H1 (cell line): ENCODE measurements around the gene SMYD3. TPM values are rescaled to one million over a fixed set of nuclear protein-coding genes. Genes with fewer than 3 reads are reported as not detected.

Source experiments
- CTCF ChIA-PET: fragments of 300-600 bp; sonication (Branson Sonifier 250); formaldehyde crosslinking; loops from one replicate; lab custom pipeline; 2021; ENCODE audit not compliant: partially characterized antibody; lab: Charles Lee
- POLR2A ChIA-PET: fragments of 300-600 bp; sonication (Branson Sonifier 250); formaldehyde crosslinking; loops from one replicate; lab custom pipeline; 2021; ENCODE audit warnings: inconsistent platforms; ENCODE audit not compliant: partially characterized antibody; lab: Charles Lee
- DNase-seq, 2 experiments: peaks; one replicate each; pipeline versions ENCODE4 v3.0.0 to v3.0.0-alpha.2; 2010 to 2022; ENCODE audit warnings: low spot score in 2 of 2, low read depth in 1 of 2, mixed read lengths in 1 of 2
- FAIRE-seq: peaks from 2 replicates; lab custom pipeline; 2011; peaks lifted over from hg19 to GRCh38; lab: Jason Lieb, UNC
- H2AFZ ChIP-seq: 2 replicates; pipeline ENCODE4 v1.8.1; 2012; ENCODE audit warnings: low read length, inconsistent platforms
- H2AK5ac ChIP-seq: 2 replicates; pipeline ENCODE4 v1.6.1; 2013; ENCODE audit warnings: low read depth, low read length
- H2BK120ac ChIP-seq: replicated peaks from 2 replicates; pipeline ENCODE3; 2013; ENCODE audit warnings: low read depth, low read length, inconsistent platforms
- H2BK12ac ChIP-seq: 2 replicates; pipeline ENCODE4 v1.6.1; 2013; ENCODE audit warnings: low read depth, low read length
- H2BK15ac ChIP-seq: 2 replicates; pipeline ENCODE4 v1.6.1; 2013; ENCODE audit warnings: low read length
- H2BK20ac ChIP-seq: 2 replicates; pipeline ENCODE4 v1.6.1; 2013; ENCODE audit warnings: low read length
- H2BK5ac ChIP-seq: 2 replicates; pipeline ENCODE4 v1.6.1; 2013; ENCODE audit warnings: low read depth, low read length
- H3K14ac ChIP-seq: 2 replicates; pipeline ENCODE4 v1.6.1; 2013; ENCODE audit warnings: inconsistent platforms; ENCODE audit not compliant: insufficient read length
- H3K18ac ChIP-seq: 2 replicates; pipeline ENCODE4 v1.6.1; 2013; ENCODE audit warnings: low read length; ENCODE audit errors: extremely low read depth
- H3K23ac ChIP-seq: 2 replicates; pipeline ENCODE4 v1.6.1; 2013; ENCODE audit warnings: inconsistent platforms; ENCODE audit not compliant: insufficient read length
- H3K23me2 ChIP-seq: 2 replicates; pipeline ENCODE4 v1.6.1; 2013; ENCODE audit warnings: low read depth, low read length
- H3K27ac ChIP-seq: 2 replicates; pipeline ENCODE4 v1.6.1; 2011; ENCODE audit warnings: low read depth, low read length, inconsistent platforms
- H3K27me3 ChIP-seq, 4 experiments: replicated peaks in 1 of 4; 1 replicate in 1 of 4; 2 replicates in 3 of 4; pipeline versions ENCODE4 v1.6.1 to v1.8.1; 2011 to 2013; ENCODE audit warnings: low read length in 3 of 4, mild to moderate bottlenecking in 3 of 4, inconsistent platforms in 2 of 4, mixed read lengths in 2 of 4, moderate library complexity in 1 of 4; ENCODE audit not compliant: control insufficient read depth in 3 of 4, insufficient read depth in 3 of 4; ENCODE audit errors: extremely low read depth in 1 of 4
- H3K36me3 ChIP-seq, 4 experiments: 2 replicates each; pipeline versions ENCODE4 v1.6.1 to v1.8.1; 2011 to 2013; ENCODE audit warnings: mild to moderate bottlenecking in 4 of 4, low read length in 3 of 4, moderate library complexity in 2 of 4, control low read depth in 1 of 4, inconsistent platforms in 1 of 4; ENCODE audit not compliant: insufficient read depth in 4 of 4, control insufficient read depth in 2 of 4
- H3K4ac ChIP-seq: replicated peaks from 2 replicates; pipeline ENCODE3; 2013; ENCODE audit warnings: low read length, low read depth, mixed read lengths, inconsistent platforms; ENCODE audit not compliant: insufficient read length
- H3K4me1 ChIP-seq, 4 experiments: replicated peaks in 1 of 4; 1 replicate in 1 of 4; 2 replicates in 3 of 4; pipeline versions ENCODE4 v1.6.1 to v1.8.1; 2011 to 2013; ENCODE audit warnings: low read length in 3 of 4, inconsistent platforms in 2 of 4, mixed read lengths in 1 of 4; ENCODE audit not compliant: insufficient read depth in 4 of 4, control insufficient read depth in 3 of 4
- H3K4me2 ChIP-seq, 2 experiments: 2 replicates each; pipeline versions ENCODE4 v1.6.1 to v1.8.1; 2011 to 2013; ENCODE audit warnings: low read depth in 2 of 2, low read length in 2 of 2, control low read depth in 1 of 2, inconsistent platforms in 1 of 2, mild to moderate bottlenecking in 1 of 2; ENCODE audit not compliant: insufficient read depth in 1 of 2
- H3K4me3 ChIP-seq, 4 experiments: fragments of 200-600, 300-600 bp in 1 of 4; sonication (generic), shearing (Covaris generic), sonication (Bioruptor Twin) in 1 of 4; 2 replicates each; pipeline versions ENCODE4 v1.5.1 to v1.8.1; 2011 to 2016; ENCODE audit warnings: low read length in 4 of 4, low read depth in 3 of 4, control low read depth in 2 of 4, inconsistent platforms in 2 of 4, mild to moderate bottlenecking in 2 of 4, mixed read lengths in 1 of 4, moderate library complexity in 1 of 4; ENCODE audit not compliant: insufficient read depth in 2 of 4; ENCODE audit errors: extremely low read depth in 1 of 4
- H3K56ac ChIP-seq: replicated peaks from 2 replicates; pipeline ENCODE3; 2013; ENCODE audit warnings: low read depth, mild to moderate bottlenecking, mixed read lengths, low read length, inconsistent platforms; ENCODE audit not compliant: insufficient read length
- H3K79me1 ChIP-seq: 2 replicates; pipeline ENCODE4 v1.6.1; 2013; ENCODE audit warnings: low read depth, low read length, control low read depth
- H3K79me2 ChIP-seq, 2 experiments: 2 replicates each; pipeline versions ENCODE4 v1.6.1 to v1.8.1; 2012 to 2013; ENCODE audit warnings: low read length in 2 of 2, mild to moderate bottlenecking in 2 of 2, inconsistent platforms in 1 of 2; ENCODE audit not compliant: insufficient read depth in 2 of 2, control insufficient read depth in 1 of 2
- H3K9ac ChIP-seq, 4 experiments: replicated peaks in 1 of 4; 1 replicate in 1 of 4; 2 replicates in 3 of 4; pipeline versions ENCODE4 v1.6.1 to v1.8.1; 2011 to 2013; ENCODE audit warnings: low read depth in 3 of 4, low read length in 3 of 4, control low read depth in 2 of 4, mild to moderate bottlenecking in 2 of 4, moderate library complexity in 2 of 4, inconsistent platforms in 1 of 4; ENCODE audit errors: extremely low read depth in 1 of 4
- H3K9me3 ChIP-seq, 2 experiments: 2 replicates each; pipeline versions ENCODE4 v1.6.1 to v1.8.1; 2012 to 2013; ENCODE audit warnings: mild to moderate bottlenecking in 2 of 2, moderate library complexity in 2 of 2, control low read depth in 1 of 2, inconsistent platforms in 1 of 2, low read depth in 1 of 2, low read length in 1 of 2, mixed read lengths in 1 of 2; ENCODE audit not compliant: insufficient read depth in 2 of 2
- H4K20me1 ChIP-seq, 2 experiments: replicated peaks in 1 of 2; 2 replicates each; pipeline versions ENCODE3 to v1.8.1; 2011 to 2013; ENCODE audit warnings: inconsistent platforms in 2 of 2, low read length in 2 of 2, mild to moderate bottlenecking in 1 of 2; ENCODE audit not compliant: insufficient read depth in 2 of 2, control insufficient read depth in 1 of 2
- H4K5ac ChIP-seq: 2 replicates; pipeline ENCODE4 v1.6.1; 2013; ENCODE audit warnings: low read length, low read depth, mixed read lengths, inconsistent platforms; ENCODE audit not compliant: insufficient read length
- H4K8ac ChIP-seq: 2 replicates; pipeline ENCODE4 v1.8.0; 2013; ENCODE audit warnings: mild to moderate bottlenecking, moderate library complexity, low read length, inconsistent platforms; ENCODE audit not compliant: insufficient read depth; ENCODE audit errors: extremely low read depth
- H4K91ac ChIP-seq: replicated peaks from 2 replicates; pipeline ENCODE3; 2013; ENCODE audit warnings: low read length, mixed read lengths, inconsistent platforms; ENCODE audit not compliant: insufficient read length
- BACH1 ChIP-seq: IDR thresholded peaks from 2 replicates; pipeline ENCODE4 v1.6.1; 2012; ENCODE audit warnings: low read length, improper control_type of control experiment
- CEBPB ChIP-seq: IDR thresholded peaks from 2 replicates; pipeline ENCODE4 v1.6.1; 2012; ENCODE audit warnings: low read depth, low read length
- TEAD4 ChIP-seq: IDR thresholded peaks from 2 replicates; pipeline ENCODE4 v1.6.1; 2012; ENCODE audit warnings: low read depth, low read length, inconsistent platforms, mixed read lengths
- WGBS, 2 experiments: shearing (Covaris generic) in 1 of 2; methylation state at CpG; one replicate each; pipeline versions ENCODE4 v1.1.6 to v1.1.7; 2013 to 2015; ENCODE audit warnings: low lambda C conversion rate in 2 of 2, mixed read lengths in 2 of 2, inconsistent platforms in 1 of 2, low coverage in 1 of 2, missing lambda C conversion rate in 1 of 2; ENCODE audit not compliant: insufficient replicate concordance in 2 of 2, insufficient coverage in 1 of 2, insufficient read length in 1 of 2; ENCODE audit errors: extremely low coverage in 1 of 2, missing lambda C conversion rate in 1 of 2; 5-methylcytosine and 5-hydroxymethylcytosine counted together
- polyA plus RNA-seq, 7 experiments: library from polyadenylated mRNA; depleted of rRNA in 3 of 7; stranded (reverse) in 5 of 7; unstranded in 2 of 7; fragments of >200 nt in 5 of 7; fragments of 200-250 nt in 2 of 7; gene quantifications; 1 replicate in 5 of 7; 2 replicates in 1 of 7; 4 replicates in 1 of 7; pipeline versions ENCODE4 v1.2.1 to v1.2.3, GENCODE V29; 2011 to 2013; ENCODE audit warnings: missing spikeins in 2 of 7, mixed read lengths in 2 of 7
- total RNA-seq: library from RNA; stranded (reverse); fragmentation: NEBNext Ultra II Directional; extraction: Animal tissue kit (Norgen Biotek cat#: 25700); gene quantifications from 2 replicates; pipeline ENCODE4 v1.2.1, GENCODE V29; 2021

The SMYD3 gene
- total and polyA plus RNA-seq, 2 of the 8 experiments (the other 6 are each of a cell fraction or from before 2014, with no cell fraction given), result 17.3 to 25.4 TPM

DNA sequence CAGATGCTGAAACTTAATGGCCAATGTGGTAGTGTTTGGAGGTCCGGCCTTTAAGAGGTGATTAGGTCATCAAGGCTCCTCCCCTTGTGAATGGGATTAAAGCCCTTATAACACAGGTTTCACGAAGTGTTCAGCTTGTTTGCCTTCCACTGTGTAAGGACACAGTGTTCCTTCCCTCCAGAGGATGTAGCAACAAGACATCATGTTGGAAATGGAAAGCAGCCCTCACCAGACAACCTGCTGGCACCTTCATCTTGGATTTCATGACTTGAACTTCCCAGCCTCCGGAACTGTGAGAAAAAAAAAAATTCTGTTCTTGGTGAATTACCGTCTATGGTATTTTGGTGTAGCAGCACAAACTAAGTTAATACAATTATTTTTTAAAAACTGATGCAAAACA, 738.5 kb downstream of the SMYD3 start:
- Histone ChIP-seq H3K9me3 (no peaks in the 10 kb centered on the region), H3K79me2 (no peaks in the 10 kb centered on the region), H4K20me1 (no peaks in the 10 kb centered on the region), H3K56ac (no peak overlapping the region), H3K9ac (no peak overlapping the region), H2BK120ac (no peak overlapping the region), H2BK5ac (no peak overlapping the region), H3K4me1 (peaks cover 0 to 5% (median 3%) of the 10 kb centered on the region in 4 experiments; a peak in 6 of 7 replicates), H3K79me1 (no peaks in the 10 kb centered on the region), H3K36me3 (no peaks in the 10 kb centered on the region), H3K27ac (no peak overlapping the region), H2BK15ac (no peak overlapping the region), H2AFZ (no peak overlapping the region), H3K4ac (no peak overlapping the region), H4K5ac (no peak overlapping the region), H4K8ac (no peak overlapping the region), H3K4me2 (no peak overlapping the region), H2BK20ac (no peak overlapping the region), H2BK12ac (no peak overlapping the region), H3K23ac (no peak overlapping the region), H3K27me3 (no peaks in the 10 kb centered on the region), H3K4me3 (no peak overlapping the region), H3K14ac (no peak overlapping the region), H2AK5ac (no peak overlapping the region), H3K18ac (no peak overlapping the region), H4K91ac (no peak overlapping the region), H3K23me2 (no peaks in the 10 kb centered on the region)
- FAIRE-seq, result no peak
- CTCF ChIA-PET, result no interaction called here
- POLR2A ChIA-PET, result interaction anchor here (0.7 kb wide), 1 partner anchor 250 kb away, joined by 3 read pairs; no protein-coding TSS in a partner anchor
- WGBS, 2 experiments, result 89% methylated on average over 4 of the region's 4 CpGs; no CpG with 5 or more reads in 1 of the 2 experiments
- no peak for DNase-seq
- TF ChIP-seq CEBPB (no peak), BACH1 (no peak), TEAD4 (no peak)
